ENCODE results near the gene OR13C2. TPM values are rescaled to one million over a fixed set of nuclear protein-coding genes. Genes with fewer than 3 reads are reported as not detected.
"Not testable (repeated sequence)": the region's sequence is repeated elsewhere in the genome, so short reads cannot be mapped to it uniquely, and the experiment has no call there.

The OR13C2 gene
- total RNA-seq, 6 donors from 2014 or later: not detected

- Histone ChIP-seq H3K27ac (no peak overlapping the region), H3K36me3 (no peaks in the 10 kb centered on the region), H3K4me3 (no peak overlapping the region), H3K9me3 (no peaks in the 10 kb centered on the region), H3K27me3 (no peaks in the 10 kb centered on the region), H3K4me1 (no peaks in the 10 kb centered on the region)
- TF ChIP-seq POLR2A (IDR thresholded peaks at IDR 0.05): no peak
- no peak for TF ChIP-seq POLR2AphosphoS5 (IDR thresholded peaks at IDR 0.05)
- TF ChIP-seq EP300 (IDR thresholded peaks at IDR 0.05): no peak
- TF ChIP-seq, protein P1, sequence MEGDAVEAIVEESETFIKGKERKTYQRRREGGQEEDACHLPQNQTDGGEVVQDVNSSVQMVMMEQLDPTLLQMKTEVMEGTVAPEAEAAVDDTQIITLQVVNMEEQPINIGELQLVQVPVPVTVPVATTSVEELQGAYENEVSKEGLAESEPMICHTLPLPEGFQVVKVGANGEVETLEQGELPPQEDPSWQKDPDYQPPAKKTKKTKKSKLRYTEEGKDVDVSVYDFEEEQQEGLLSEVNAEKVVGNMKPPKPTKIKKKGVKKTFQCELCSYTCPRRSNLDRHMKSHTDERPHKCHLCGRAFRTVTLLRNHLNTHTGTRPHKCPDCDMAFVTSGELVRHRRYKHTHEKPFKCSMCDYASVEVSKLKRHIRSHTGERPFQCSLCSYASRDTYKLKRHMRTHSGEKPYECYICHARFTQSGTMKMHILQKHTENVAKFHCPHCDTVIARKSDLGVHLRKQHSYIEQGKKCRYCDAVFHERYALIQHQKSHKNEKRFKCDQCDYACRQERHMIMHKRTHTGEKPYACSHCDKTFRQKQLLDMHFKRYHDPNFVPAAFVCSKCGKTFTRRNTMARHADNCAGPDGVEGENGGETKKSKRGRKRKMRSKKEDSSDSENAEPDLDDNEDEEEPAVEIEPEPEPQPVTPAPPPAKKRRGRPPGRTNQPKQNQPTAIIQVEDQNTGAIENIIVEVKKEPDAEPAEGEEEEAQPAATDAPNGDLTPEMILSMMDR (IDR thresholded peaks at IDR 0.05): no peak
- DNase-seq (no peak), ATAC-seq (ENCODE audit: low FRiP score in 2 of 2) (no peak)
- 76 to 86% methylated on average over 2 of the region's 2 CpGs for WGBS, 2 donors
These were observed 5.8 kb upstream of the OR13C2 start for GRCh38 chr9:104611213-104611612.

DNA sequence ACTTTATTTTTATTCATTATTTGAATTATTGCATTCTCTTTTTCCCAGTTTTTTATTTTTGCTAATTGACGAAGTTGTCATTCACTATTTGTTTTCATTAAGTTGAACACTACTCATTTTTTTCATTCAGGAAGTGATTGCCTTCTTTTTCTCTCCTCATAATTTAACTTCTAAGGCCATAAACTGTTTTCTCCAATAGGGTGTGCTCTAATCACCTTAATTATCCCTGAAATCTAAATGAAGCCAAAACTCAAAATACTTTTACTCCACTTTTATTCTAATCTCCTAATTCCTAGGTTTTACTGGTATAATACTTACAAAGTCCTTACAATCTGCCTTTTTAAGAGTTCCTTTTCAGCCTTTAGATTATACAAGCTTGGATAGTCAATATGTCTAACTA lies 2.9 kb upstream of the OR13C2 start:
- WGBS, 2 donors: 31 to 35% methylated on average over 1 of the region's 1 CpG
- no peak for DNase-seq
- TF ChIP-seq EP300 (IDR thresholded peaks at IDR 0.05) (no peak), POLR2AphosphoS5 (IDR thresholded peaks at IDR 0.05) (no peak), POLR2A (IDR thresholded peaks at IDR 0.05) (no peak)
- TF ChIP-seq, protein P1 (IDR thresholded peaks at IDR 0.05): no peak
- no peak overlapping the region for H3K27ac ChIP-seq
- H3K4me3 ChIP-seq: no peak overlapping the region
- H3K9me3 ChIP-seq: no peaks in the 10 kb centered on the region
- ATAC-seq (ENCODE audit: low FRiP score in 2 of 2): no peak
- H3K27me3 ChIP-seq: no peaks in the 10 kb centered on the region
- no peaks in the 10 kb centered on the region for H3K36me3 ChIP-seq
- no peaks in the 10 kb centered on the region for H3K4me1 ChIP-seq

- Histone ChIP-seq H3K27me3 (no peaks in the 10 kb centered on the region), H3K4me1 (no peaks in the 10 kb centered on the region), H3K9me3 (no peaks in the 10 kb centered on the region), H3K27ac (no peak overlapping the region), H3K4me3 (no peak overlapping the region), H3K36me3 (no peaks in the 10 kb centered on the region)
- no peak for TF ChIP-seq POLR2A (IDR thresholded peaks at IDR 0.05)
- TF ChIP-seq EP300 (IDR thresholded peaks at IDR 0.05): no peak
- TF ChIP-seq, protein P1 (IDR thresholded peaks at IDR 0.05): no peak
- TF ChIP-seq POLR2AphosphoS5 (IDR thresholded peaks at IDR 0.05): no peak
- 81 to 87% methylated on average over 2 of the region's 2 CpGs for WGBS, 2 donors
- no peak for DNase-seq
- no peak for ATAC-seq (ENCODE audit: low FRiP score in 2 of 2)
These were observed 725 bp upstream of the OR13C2 start for GRCh38 chr9:104606152-104606551.

GRCh38 chr9:104604801-104605200 lies 626 bp downstream of the OR13C2 start:
- 63 to 77% methylated on average over 3 of the region's 3 CpGs for WGBS, 2 donors
- H3K4me3 ChIP-seq: no peak overlapping the region
- no peaks in the 10 kb centered on the region for H3K4me1 ChIP-seq
- H3K27ac ChIP-seq: no peak overlapping the region
- DNase-seq: no peak
- TF ChIP-seq POLR2AphosphoS5 (IDR thresholded peaks at IDR 0.05) (no peak), POLR2A (IDR thresholded peaks at IDR 0.05) (no peak)
- no peaks in the 10 kb centered on the region for H3K9me3 ChIP-seq
- ATAC-seq (ENCODE audit: low FRiP score in 2 of 2): no peak
- no peaks in the 10 kb centered on the region for H3K36me3 ChIP-seq
- H3K27me3 ChIP-seq: no peaks in the 10 kb centered on the region

DNA sequence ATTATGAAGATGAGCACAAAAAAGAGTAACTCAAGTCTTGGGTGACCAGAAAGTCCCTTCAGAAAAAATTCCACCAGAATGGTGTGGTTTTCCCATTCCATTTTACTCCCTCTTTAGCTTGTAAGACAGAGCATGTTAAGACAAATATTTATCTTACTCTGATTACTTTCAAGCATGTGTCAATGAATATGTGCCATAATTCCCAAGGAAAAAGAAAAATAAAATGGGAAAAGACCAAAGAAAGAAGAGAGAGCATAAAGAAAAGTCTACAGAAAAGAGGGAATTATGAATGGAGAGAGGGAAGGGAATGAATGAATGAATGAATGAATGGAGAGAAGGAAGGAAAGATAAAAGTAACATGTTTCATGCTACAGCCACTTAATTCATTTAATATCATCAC lies 6.1 kb downstream of the OR13C2 start, which contains the start of gene OR13C5:
Gene OR13C5 (minus strand): TSS at position 101 of the 400 bp plus-strand sequence. CDS start 0 bp downstream, at position 101.
- not testable (repeated sequence) for DNase-seq; H3K9me3 ChIP-seq; H3K4me1 ChIP-seq; ATAC-seq (ENCODE audit: low FRiP score in 2 of 2); H3K27me3 ChIP-seq; H3K27ac ChIP-seq; H3K4me3 ChIP-seq; H3K36me3 ChIP-seq

DNA sequence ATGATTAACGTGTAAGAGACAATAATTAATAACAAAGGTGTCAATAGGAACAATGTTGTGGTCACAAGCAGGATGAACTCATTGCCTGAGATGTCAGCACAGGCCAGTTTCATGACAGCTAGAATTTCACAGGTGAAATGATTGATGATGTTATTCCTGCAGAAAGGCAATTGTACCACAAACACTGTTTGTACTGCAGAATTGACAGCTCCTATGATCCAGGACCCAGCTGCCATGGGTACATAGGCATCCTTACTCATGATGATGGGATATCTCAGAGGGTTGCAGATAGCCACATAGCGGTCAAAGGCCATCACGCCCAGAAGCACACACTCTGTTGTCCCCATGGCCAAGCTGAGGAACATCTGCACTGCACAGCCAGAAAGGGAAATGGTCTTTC lies 6.7 kb downstream of the OR13C2 start:
- 35 to 65% methylated on average over 1 of the region's 3 CpGs for WGBS, 2 donors
- not testable (repeated sequence) for ATAC-seq (ENCODE audit: low FRiP score in 2 of 2); H3K4me3 ChIP-seq; DNase-seq; H3K36me3 ChIP-seq; H3K27ac ChIP-seq; H3K9me3 ChIP-seq; H3K4me1 ChIP-seq; H3K27me3 ChIP-seq

All from upper lobe of left lung (tissue), 6 donors.